SK-N-SH treated with all-trans-retinoic acid at 6 μM for 48 hours (cell line): ENCODE results near the gene DCN.

ENCODE experiments used
- ARNTL ChIP-seq: fragments of 450-650 bp; formaldehyde crosslinking; IDR thresholded peaks from 2 replicates; pipeline ENCODE4 v1.5.0; 2020; ENCODE audit warnings: low read depth, mild to moderate bottlenecking, moderate library complexity, borderline replicate concordance
- BACH2 ChIP-seq: fragments of 250-450 bp; sonication (Bioruptor Pico); IDR thresholded peaks from 2 replicates; pipeline ENCODE4 v1.9.0; 2021; ENCODE audit warnings: mild to moderate bottlenecking, borderline replicate concordance
- OSR1 ChIP-seq: fragments of 250-450 bp; sonication (Bioruptor Pico); IDR thresholded peaks from 2 replicates; pipeline ENCODE4 v1.8.0; 2022; ENCODE audit warnings: moderate library complexity, mild to moderate bottlenecking, inconsistent platforms
- POU6F1 ChIP-seq: fragments of 250-450 bp; sonication (Bioruptor Pico); IDR thresholded peaks from 2 replicates; pipeline ENCODE4 v1.8.0; 2021; ENCODE audit warnings: low read depth, mild to moderate bottlenecking, moderate library complexity, borderline replicate concordance
- PPARA ChIP-seq: fragments of 250-450 bp; sonication (Bioruptor Pico); IDR thresholded peaks from 2 replicates; pipeline ENCODE4 v1.5.0; 2020; ENCODE audit warnings: mild to moderate bottlenecking, borderline replicate concordance
- RARB ChIP-seq: fragments of 250-450 bp; sonication (Bioruptor Pico); IDR thresholded peaks from 2 replicates; pipeline ENCODE4 v1.8.0; 2021; ENCODE audit warnings: mild to moderate bottlenecking, moderate library complexity
- TCF4 ChIP-seq: fragments of 250-450 bp; sonication (Bioruptor Pico); IDR thresholded peaks from 2 replicates; pipeline ENCODE4 v1.8.0; 2021; ENCODE audit warnings: mild to moderate bottlenecking, moderate library complexity, borderline replicate concordance
- TOX ChIP-seq: fragments of 250-450 bp; sonication (Bioruptor Pico); IDR thresholded peaks from 2 replicates; pipeline ENCODE4 v1.8.0; 2021; ENCODE audit warnings: mild to moderate bottlenecking, moderate library complexity, borderline replicate concordance
- TSHZ2 ChIP-seq: fragments of 250-450 bp; sonication (Bioruptor Pico); IDR thresholded peaks from 2 replicates; pipeline ENCODE4 v1.5.0; 2020; ENCODE audit warnings: mild to moderate bottlenecking, moderate library complexity
- ZNF565 ChIP-seq: fragments of 450-650 bp; formaldehyde crosslinking; conservative IDR thresholded peaks from 2 replicates; pipeline ENCODE4 v1.5.0; 2020; ENCODE audit warnings: low read depth, mild to moderate bottlenecking, moderate library complexity
- ZNF8 ChIP-seq: fragments of 450-650 bp; formaldehyde crosslinking; IDR thresholded peaks from 2 replicates; pipeline ENCODE4 v1.5.0; 2020; ENCODE audit warnings: mild to moderate bottlenecking, moderate library complexity

- TF ChIP-seq PPARA (CRISPR knock-in tag) (no peak), POU6F1 (CRISPR knock-in tag) (no peak), RARB (CRISPR knock-in tag) (no peak), TCF4 (CRISPR knock-in tag) (peak; percentile 35; the same call in 1 of the 2 replicates), ZNF565 (CRISPR knock-in tag) (no peak), TOX (CRISPR knock-in tag) (no peak), TSHZ2 (CRISPR knock-in tag) (no peak), ZNF8 (CRISPR knock-in tag) (no peak), ARNTL (no peak), BACH2 (CRISPR knock-in tag) (no peak), OSR1 (CRISPR knock-in tag) (no peak)
Observed at GRCh38 chr12:91185421-91185820, 2.8 kb upstream of the DCN start.
